Posterior vena cava (tissue), 2 donors: Measurements from ENCODE around the gene PRSS1. TPM values are rescaled to one million over a fixed set of nuclear protein-coding genes. Genes with fewer than 3 reads are reported as not detected.
"Not testable (repeated sequence)": the region's sequence is repeated elsewhere in the genome, so short reads cannot be mapped to it uniquely, and the experiment has no call there.

Source experiments
- DNase-seq: peaks from one replicate; pipeline ENCODE4 v3.0.0-alpha.2; 2020; ENCODE audit warnings: low spot score
- intact Hi-C, 2 donors: fragments of 100-400 bp; cut with DNase I; formaldehyde crosslinking; loops; one replicate each; pipeline versions ENCODE4 v1.14.1 to v1.14.2; 2022 to 2023
- total RNA-seq, 2 donors: library from RNA; stranded (reverse); fragmentation: NEBNext Ultra II Directional; extraction: Animal tissue kit (Norgen Biotek cat#: 25700); gene quantifications; one replicate each; pipeline ENCODE4 v1.2.1, GENCODE V29; 2021
- donor health status: DM: yes; HTN: yes; CAD: no.
- donor health status: DM: yes; HTN: yes; CAD: no.

Gene PRSS1
- total RNA-seq, 2 donors from 2014 or later = 7.8 TPM; not detected in 1

DNA sequence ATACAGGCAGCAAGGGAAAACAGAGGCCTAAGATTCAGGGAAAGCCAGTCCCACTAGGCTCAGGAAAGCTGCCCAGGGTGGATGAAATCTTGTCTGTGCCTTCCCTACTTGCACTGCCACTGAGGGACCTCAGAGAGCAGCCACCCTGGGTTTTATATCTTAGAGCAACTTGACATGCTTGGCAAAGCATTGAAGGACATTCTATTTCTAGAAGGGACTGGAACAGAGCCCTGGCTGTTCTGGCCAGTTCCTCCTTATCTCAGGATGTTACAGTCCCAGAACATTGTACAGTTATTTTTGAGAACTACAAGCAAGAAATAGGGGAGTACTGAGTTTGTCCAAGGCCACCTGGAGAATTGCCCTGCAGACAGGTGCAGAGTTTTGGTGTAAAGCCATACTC lies 7.3 kb upstream of the PRSS1 start:
- DNase-seq, intact Hi-C loops: not testable (repeated sequence)

DNA sequence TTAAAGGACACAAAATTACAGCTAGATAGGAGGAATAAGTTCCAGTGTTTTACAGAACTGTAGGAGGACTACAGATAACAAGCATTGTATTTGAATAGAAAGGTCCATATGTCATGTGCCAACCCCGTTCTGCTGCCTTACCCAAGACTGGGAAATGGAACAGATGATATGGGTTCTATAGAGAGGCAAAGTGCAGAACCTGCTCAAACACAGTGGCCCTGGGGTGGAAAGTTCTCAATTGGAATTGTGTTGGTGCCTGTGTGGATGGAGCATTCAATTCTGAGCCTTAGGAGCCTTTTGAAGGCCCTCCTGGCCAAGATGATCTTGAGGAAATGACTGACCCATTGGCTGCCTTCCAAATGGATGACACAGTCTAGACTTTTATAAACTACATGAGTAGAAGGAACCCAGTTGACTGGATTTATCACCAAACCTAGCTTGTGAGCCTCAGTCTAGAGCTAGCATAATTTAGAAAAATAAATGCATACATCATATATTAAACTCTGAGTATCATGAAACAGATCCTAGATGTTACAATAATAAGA lies 4.1 kb upstream of the PRSS1 start:
- no peak for DNase-seq
- intact Hi-C loops = no loop called here

DNA sequence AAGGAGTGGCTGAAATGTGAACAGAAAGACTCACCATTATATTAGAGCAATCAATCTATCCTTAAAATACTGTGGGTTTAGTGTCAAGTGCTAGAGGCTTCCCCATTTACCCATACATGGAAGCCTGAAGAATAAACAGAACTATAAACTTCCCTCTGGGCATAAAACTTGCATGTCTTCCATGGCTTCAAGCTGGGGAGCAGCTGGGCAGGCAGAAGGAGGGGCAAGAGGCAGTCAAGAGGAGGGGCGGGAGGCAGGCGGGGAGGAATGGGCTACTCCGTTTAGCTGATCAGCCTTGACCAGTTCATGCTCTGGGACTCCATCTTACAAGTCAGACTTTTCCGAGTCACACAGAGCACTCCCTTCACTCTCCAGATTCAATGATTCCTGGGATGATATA lies 3.5 kb upstream of the PRSS1 start:
- no peak for DNase-seq
- intact Hi-C loops = no loop called here

DNA sequence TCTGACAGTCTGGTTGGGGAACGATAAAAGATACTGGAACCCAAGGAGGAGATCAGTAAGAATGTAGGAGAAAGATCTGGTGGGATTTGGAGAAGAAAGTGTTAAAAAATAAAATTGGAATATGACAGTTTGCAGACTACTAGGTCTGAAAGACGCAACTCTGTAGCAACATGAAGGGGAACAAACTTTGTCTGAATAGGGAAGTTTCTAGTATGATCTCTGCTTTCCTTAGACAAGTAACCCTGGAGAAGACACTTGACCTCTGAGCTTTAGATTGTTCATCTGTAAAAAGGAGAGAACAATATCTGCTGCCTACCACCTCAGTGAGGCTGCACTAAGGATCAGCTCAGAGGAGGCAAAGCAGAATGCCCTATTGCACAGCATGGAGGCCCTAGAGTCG lies 3.0 kb upstream of the PRSS1 start:
- no peak for DNase-seq
- intact Hi-C loops = no loop called here

DNA sequence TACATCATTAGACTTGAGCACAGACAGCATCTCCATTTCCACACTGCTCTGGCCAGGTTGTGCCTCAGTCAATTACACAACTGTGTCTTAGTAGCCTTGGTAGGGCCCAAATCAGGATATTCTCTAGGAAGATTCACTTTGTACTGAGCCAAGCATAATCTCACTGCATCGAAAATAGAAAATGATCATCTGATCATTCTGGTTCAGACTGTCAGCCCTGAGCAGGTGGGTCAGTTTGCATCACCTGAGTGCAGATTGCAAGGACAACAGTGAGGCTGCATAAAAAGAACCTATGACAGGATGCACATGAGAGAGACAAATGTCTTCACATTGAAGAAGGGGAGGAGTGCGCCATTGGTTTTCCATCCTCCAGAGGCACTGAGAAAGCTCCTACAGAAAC lies 862 bp upstream of the PRSS1 start:
- DNase-seq = not testable (repeated sequence)

DNA sequence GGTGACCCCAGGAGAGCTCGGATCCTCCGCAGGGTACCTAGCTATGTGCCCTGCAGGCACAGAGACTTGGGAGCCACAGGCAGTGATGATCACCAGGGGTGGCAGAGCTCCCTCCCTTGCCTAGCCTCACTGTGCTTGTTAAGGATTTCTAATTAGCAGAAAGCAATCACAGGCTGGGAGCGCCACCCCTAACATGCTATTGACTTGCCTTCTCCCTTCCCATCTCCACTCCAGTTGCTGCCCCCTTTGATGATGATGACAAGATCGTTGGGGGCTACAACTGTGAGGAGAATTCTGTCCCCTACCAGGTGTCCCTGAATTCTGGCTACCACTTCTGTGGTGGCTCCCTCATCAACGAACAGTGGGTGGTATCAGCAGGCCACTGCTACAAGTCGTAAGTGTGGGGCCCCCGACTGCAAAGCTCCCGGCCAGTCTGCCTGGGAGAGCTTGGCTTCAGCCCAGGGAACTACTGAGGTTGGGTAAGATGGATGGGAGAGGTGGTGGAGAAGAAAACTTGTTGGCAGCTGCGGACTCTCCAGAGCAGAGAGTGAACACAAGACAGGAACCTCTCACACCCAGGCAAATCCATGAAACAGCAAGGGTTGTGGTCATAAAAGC lies 1.2 kb downstream of the PRSS1 start:
- no peak for DNase-seq
- intact Hi-C loops = no loop called here

More for the DNA sequence above, 862 bp upstream of the PRSS1 start:
- intact Hi-C loops = not testable (repeated sequence)

DNA sequence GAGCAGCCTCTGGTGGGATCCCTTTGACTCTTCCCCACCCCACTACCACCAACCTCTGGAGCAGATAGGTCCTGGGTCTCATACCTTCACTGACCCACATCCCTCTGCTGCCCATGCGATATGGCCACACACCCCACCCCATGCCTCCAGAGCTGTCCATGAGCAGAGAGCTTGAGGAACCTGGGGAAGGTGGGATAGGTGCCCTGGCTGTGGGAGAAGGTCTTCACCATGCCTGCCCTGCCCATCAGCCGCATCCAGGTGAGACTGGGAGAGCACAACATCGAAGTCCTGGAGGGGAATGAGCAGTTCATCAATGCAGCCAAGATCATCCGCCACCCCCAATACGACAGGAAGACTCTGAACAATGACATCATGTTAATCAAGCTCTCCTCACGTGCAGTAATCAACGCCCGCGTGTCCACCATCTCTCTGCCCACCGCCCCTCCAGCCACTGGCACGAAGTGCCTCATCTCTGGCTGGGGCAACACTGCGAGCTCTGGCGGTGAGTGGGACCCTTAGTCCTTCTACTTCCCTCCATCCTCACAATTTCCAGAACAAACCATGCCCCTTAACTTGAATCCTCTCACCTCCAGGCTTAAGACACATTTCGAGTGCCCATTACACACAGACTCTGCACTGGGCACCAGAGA lies 2.4 kb downstream of the PRSS1 start:
- intact Hi-C loops, DNase-seq: not testable (repeated sequence)

DNA sequence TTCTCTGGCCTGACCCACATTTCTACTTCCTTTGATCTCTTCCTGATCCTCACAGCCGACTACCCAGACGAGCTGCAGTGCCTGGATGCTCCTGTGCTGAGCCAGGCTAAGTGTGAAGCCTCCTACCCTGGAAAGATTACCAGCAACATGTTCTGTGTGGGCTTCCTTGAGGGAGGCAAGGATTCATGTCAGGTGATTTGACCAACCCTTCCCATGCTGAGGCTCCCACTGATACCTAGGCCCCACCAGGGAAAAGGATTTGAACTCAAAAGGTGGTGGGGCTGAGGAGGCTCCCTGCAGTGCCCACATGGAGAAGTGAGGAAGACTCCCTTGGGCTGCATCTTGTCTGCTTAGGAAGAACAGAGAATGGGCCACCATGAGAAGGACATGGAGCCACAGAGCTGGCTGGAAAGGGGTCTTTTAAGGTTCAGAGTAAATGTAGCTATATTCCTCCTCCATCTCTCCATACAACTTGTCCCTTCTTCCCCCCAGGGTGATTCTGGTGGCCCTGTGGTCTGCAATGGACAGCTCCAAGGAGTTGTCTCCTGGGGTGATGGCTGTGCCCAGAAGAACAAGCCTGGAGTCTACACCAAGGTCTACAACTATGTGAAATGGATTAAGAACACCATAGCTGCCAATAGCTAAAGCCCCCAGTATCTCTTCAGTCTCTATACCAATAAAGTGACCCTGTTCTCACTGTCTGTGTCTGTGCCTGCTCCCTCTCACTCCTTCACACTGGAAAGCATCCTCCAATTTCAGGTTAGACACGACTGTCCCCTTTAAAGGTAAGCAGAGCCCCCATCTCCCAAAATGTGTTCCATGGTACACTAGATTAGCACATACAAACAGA lies 3.3 kb downstream of the PRSS1 start:
- DNase-seq = no peak
- intact Hi-C loops = no loop called here

DNA sequence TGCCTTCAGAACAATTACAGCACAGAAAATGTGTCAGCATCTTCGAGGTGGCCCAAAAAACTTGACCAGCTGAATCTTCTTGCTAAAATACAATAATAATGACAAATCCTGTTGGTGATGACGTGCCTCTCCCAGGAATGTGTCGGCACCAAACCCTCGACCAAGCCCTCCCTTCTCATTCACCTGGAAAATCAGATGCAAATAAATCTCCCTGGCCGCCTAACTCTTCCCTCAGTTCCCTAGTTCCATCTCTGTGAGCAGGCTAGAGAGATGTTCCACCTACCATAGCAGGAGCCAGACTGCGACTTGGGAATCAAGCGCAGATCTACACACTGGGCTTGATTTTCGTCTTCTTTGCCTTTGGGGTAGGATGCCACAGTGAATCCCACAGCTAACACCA lies 4.1 kb downstream of the PRSS1 start:
- DNase-seq = no peak
- intact Hi-C loops = no loop called here

DNA sequence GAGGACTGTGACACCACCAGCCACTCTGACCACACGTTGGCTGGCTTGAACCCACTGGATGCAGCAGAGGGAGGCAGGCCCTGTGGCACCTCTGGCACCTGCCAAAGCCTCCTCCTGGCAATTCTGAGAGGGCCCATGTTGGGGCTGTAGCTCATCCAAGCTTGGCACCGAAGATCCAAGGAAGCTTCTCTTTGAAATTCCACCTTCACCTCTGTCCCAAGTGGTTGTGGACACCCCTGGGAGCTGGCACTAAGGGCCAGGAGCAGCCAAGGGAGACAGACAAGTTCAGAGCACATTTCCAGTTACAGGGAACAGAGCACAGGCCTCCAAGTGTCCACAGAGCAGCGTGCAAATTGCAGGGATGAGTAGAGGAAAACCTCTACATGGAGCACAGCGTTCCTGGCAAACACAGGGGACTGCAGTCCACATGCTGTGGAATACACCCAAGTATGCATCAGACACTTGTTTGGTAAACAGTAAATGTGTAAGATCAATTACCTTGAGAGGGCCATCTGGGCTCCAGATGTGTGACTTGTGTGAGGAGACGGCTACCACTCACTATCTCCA lies 4.7 kb downstream of the PRSS1 start:
- DNase-seq, intact Hi-C loops: not testable (repeated sequence)

DNA sequence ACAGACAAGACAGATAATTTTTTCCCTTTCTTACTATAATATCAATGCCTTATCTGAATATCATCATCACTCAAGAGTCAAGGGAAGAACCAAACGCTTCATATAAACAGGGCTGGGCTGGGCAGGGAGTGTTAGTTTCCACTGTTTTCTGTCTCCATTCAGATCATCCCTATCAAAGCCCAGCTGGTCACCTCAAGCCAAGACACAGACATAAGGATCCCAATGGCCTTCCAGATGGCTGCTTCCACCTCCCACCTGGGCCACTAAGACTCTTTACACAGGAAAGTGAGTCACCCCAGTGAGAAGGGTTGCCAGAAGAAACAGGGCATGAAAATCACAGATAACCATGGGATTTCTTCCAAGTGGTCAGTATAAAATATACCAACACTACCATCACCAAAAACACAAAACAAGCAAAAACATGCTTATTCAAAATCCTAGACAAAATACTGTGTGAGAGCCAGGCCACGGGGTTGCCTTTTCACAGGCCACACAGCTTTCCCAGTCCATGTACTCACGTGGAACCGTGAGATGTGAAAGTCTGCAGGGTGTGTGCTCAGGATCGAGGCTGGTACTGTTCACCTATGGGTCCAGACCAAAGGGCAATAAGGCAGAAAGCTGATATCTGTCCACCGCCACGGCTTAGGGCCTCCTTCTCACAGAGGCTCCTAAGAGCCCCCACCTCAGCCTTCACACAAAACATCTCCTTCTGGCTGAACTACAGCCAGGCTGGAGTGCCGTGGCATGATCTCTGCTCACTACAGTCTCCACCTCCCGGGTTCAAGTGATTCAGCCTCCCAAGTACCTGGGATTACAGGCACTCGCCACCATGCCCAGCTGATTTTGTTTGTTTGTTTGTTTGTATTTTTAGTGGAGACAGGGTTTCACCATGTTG lies 5.7 kb downstream of the PRSS1 start:
- intact Hi-C loops = no loop called here
- no peak for DNase-seq

DNA sequence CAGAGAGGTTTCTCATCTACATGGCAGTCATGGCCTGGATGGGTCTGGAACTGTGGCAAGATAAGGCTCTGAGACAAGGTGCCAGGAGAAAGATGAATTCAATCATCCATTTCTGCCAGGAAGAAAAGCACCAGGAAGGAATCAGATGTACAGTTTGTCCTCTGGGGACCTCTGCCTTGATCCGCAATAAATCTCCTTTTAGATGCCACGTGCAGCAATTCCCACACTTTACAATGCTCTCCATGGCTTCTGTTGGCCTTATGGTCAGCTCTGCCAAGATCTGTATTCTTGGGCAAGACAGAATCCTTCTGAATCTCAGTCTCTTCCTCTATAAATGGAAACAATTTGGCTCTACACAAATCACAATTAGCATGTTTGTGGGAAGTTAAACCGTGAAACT lies 9.0 kb downstream of the PRSS1 start:
- intact Hi-C loops, DNase-seq: not testable (repeated sequence)

DNA sequence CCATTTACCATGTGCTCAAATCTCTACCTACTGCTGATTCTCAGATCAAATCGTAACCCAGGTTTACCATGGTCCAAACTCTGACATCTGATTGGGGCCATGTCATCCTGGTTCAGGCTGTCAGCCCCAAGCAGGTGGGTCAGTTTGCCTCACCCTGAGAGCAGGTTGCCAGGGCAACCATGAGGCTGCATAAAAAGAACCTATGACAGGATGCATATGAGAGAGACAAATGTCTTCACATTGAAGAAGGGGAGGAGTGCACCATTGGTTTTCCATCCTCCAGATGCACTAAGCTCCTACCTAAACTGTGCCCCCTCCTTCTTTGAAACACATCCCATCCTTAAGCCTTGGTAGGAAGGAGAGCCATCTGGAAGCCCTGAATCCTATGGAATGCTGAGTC lies 10.2 kb downstream of the PRSS1 start:
- intact Hi-C loops = no loop called here
- DNase-seq = no peak

DNA sequence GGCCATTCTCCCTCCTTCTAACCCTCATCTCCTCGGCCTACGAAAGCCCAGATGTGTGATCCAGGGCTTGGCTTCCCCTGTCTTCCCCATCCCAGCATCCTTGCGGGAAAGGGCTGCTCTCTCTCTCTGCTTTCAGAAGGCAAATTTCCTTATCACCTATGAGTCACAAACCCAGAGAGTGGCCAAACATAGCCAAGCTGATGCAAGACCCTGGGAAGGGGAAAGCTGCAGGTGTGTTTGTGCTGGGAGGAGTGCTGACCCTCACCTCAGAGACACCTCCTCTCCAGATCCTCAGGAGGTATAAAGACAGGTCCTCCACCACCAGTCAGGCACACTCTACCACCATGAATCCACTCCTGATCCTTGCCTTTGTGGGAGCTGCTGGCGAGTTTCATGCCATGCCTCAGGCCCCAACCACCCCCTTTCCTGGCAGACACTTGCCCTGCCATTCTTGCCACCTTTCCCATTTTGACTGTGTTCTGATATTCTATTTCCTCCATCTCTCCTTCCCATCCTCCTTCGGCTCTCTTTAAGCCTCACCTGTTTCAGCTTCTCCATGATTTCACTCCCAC lies 10.9 kb downstream of the PRSS1 start:
- intact Hi-C loops = no loop called here
- no peak for DNase-seq

DNA sequence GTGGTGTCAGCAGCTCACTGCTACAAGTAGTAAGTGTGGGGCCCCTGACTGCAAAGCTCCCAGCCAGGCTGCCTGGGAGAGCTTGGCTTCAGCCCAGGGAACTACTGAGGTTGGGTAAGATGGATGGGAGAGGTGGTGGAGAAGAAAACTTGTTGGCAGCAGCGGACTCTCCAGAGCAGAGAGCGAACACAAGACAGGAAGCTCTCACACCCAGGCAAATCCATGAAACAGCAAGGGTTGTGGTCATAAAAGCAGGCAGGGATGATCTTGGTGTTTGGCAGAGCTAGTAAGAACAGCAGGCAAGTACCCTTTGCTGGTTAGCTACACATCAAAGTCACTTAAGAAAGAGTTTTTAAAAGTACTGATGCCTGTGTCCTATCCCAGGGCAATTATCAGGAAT lies 12.3 kb downstream of the PRSS1 start:
- intact Hi-C loops, DNase-seq: not testable (repeated sequence)

DNA sequence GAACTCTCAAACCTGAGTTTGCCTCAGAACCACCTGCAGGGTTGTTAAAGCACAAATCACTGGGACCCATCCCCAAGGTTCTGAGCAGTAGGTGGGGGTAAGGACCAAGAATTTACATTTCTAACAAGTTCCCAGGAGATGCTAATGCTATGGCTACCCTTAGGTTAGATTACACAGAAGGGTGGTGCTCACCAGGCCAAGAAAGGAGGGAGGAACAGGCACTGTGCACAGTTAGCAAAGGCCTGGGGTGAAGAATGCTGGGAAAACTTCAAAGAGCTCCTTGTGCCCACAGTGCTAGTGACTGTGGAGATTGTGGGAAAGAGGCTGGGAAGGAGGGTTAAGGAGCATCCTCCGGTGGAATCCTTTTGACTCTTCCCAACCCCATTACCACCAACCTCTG lies 12.8 kb downstream of the PRSS1 start:
- DNase-seq = no peak
- intact Hi-C loops = no loop called here

DNA sequence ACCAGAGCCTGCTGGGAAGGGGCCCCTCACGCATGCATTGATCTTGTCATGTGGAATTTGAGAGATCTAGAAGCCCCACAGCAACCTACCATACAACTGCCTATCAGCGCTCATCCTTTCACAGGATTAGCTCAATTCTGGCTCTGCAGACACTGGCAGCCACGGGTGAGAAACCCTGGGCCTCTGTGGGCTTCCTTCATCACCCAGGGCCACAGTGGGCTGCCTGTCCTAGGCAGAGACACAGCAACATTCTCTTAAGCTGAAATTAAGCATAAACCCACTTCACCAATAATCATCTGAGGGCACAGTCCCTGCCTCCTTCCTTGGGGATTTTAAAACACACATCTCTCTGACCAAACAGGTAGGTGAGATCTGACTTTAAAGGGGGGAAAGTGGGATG lies 18.2 kb downstream of the PRSS1 start:
- intact Hi-C loops = no loop called here

DNA sequence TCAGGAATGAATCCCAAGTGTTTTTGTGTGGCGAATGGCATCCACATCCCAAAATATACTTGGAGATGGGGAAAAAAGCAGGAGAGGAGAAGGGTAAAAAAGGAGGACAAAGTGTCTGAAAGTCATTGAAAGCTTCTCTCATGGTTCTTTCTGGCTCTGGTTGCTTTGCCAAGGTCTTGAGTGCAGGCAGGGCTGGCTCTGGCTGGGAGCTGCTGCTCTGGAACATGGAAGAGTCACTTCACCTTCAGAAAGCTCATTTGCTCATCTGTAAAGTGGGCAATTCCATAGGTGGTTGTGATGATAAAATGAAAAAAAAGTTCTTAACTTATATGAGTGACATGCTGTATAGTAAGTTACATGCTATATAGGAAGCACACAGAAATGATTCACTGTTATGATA lies 18.6 kb downstream of the PRSS1 start:
- intact Hi-C loops = no loop called here
- DNase-seq = no peak

More for the DNA sequence above, 18.2 kb downstream of the PRSS1 start:
- no peak for DNase-seq
